HEK293 (cell line): ENCODE measurements around the gene PCYOX1L.
A peak's percentile ranks its signal among the peaks of the same experiment; 100 is the strongest.

Source experiments
- CTCF ChIA-PET: fragments of 350-600 bp; formaldehyde crosslinking; extraction: SDS; loops from one replicate; lab custom pipeline; 2021; ENCODE audit warnings: antibody characterized with exemption; lab: Yijun Ruan, JAX
- POLR2A ChIA-PET: fragments of 300-600 bp; formaldehyde crosslinking; extraction: SDS; loops from one replicate; lab custom pipeline; 2020; ENCODE audit warnings: antibody characterized with exemption, inconsistent platforms; lab: Yijun Ruan, JAX
- H3K27ac ChIP-seq: fragments of 200-500 bp; sonication (Bioruptor generic); 2 replicates; pipeline ENCODE4 v1.5.1; 2014; ENCODE audit warnings: low read depth, low read length, control low read depth, inconsistent platforms; ENCODE audit errors: extremely low read depth
- H3K36me3 ChIP-seq, 2 experiments: fragments of 200-500 bp in 1 of 2; sonication (Bioruptor generic) in 1 of 2; 1 replicate in 1 of 2; 2 replicates in 1 of 2; pipeline ENCODE4 v1.5.1; 2014 to 2017; ENCODE audit warnings: inconsistent platforms in 2 of 2, low read length in 2 of 2; ENCODE audit not compliant: control insufficient read depth in 2 of 2, insufficient read depth in 1 of 2
- H3K4me1 ChIP-seq: fragments of 200-500 bp; sonication (Bioruptor generic); 2 replicates; pipeline ENCODE4 v1.5.1; 2014; ENCODE audit warnings: mild to moderate bottlenecking, low read length, inconsistent platforms; ENCODE audit not compliant: control insufficient read depth, insufficient read depth
- H3K4me3 ChIP-seq: 2 replicates; pipeline ENCODE4 v1.5.1; 2011; ENCODE audit warnings: low read depth, mild to moderate bottlenecking, control low read depth, low read length, moderate library complexity
- H3K9me3 ChIP-seq: fragments of 200-500 bp; sonication (Bioruptor generic); 2 replicates; pipeline ENCODE4 v1.5.1; 2014; ENCODE audit warnings: low read depth, low read length, inconsistent platforms; ENCODE audit not compliant: control insufficient read depth, insufficient read depth
- BCL11A ChIP-seq: fragments of 450-650 bp; formaldehyde crosslinking; IDR thresholded peaks from 2 replicates; pipeline ENCODE4 v1.5.1; 2016; ENCODE audit warnings: low read depth, missing biosample characterization, missing genetic modification characterization
- GLI4 ChIP-seq: fragments of 450-650 bp; formaldehyde crosslinking; IDR thresholded peaks from 2 replicates; pipeline ENCODE4 v1.5.1; 2016; ENCODE audit warnings: missing biosample characterization, missing genetic modification characterization
- KLF7 ChIP-seq: fragments of 450-650 bp; formaldehyde crosslinking; IDR thresholded peaks from 2 replicates; pipeline ENCODE4 v1.5.1; 2016; ENCODE audit warnings: missing biosample characterization, missing genetic modification characterization, borderline replicate concordance
- MZF1 ChIP-seq: fragments of 450-650 bp; formaldehyde crosslinking; IDR thresholded peaks from 2 replicates; pipeline ENCODE4 v1.5.1; 2017; ENCODE audit warnings: missing biosample characterization, missing genetic modification characterization, borderline replicate concordance
- PATZ1 ChIP-seq: fragments of 450-650 bp; formaldehyde crosslinking; IDR thresholded peaks from 2 replicates; pipeline ENCODE4 v1.5.1; 2016; ENCODE audit warnings: missing biosample characterization, missing genetic modification characterization
- SCRT1 ChIP-seq: fragments of 450-650 bp; formaldehyde crosslinking; IDR thresholded peaks from 2 replicates; pipeline ENCODE4 v1.5.1; 2016; ENCODE audit warnings: missing biosample characterization, missing genetic modification characterization, borderline replicate concordance
- SCRT2 ChIP-seq: fragments of 450-650 bp; formaldehyde crosslinking; IDR thresholded peaks from 2 replicates; pipeline ENCODE4 v1.5.1; 2016; ENCODE audit warnings: missing biosample characterization, missing genetic modification characterization
- SETDB1 ChIP-seq: IDR thresholded peaks from one replicate; pipeline ENCODE4 v1.6.1; 2017; ENCODE audit warnings: mild to moderate bottlenecking, low read length, moderate library complexity, mixed read lengths; ENCODE audit not compliant: insufficient read length
- SP7 ChIP-seq: fragments of 450-650 bp; formaldehyde crosslinking; IDR thresholded peaks from 2 replicates; pipeline ENCODE4 v1.5.1; 2016; ENCODE audit warnings: missing biosample characterization, missing genetic modification characterization
- ZBTB44 ChIP-seq: fragments of 450-650 bp; IDR thresholded peaks from 2 replicates; pipeline ENCODE4 v1.5.1; 2018; ENCODE audit warnings: missing biosample characterization, mild to moderate bottlenecking, missing genetic modification characterization
- ZBTB48 ChIP-seq: fragments of 450-650 bp; formaldehyde crosslinking; IDR thresholded peaks from 2 replicates; pipeline ENCODE4 v1.5.1; 2016; ENCODE audit warnings: missing biosample characterization, missing genetic modification characterization
- ZNF121 ChIP-seq: fragments of 450-650 bp; formaldehyde crosslinking; IDR thresholded peaks from 2 replicates; pipeline ENCODE4 v1.5.1; 2016; ENCODE audit warnings: missing biosample characterization, missing genetic modification characterization
- ZNF132 ChIP-seq: fragments of 450-650 bp; formaldehyde crosslinking; IDR thresholded peaks from 2 replicates; pipeline ENCODE4 v1.5.1; 2017; ENCODE audit warnings: missing biosample characterization, missing genetic modification characterization, borderline replicate concordance
- ZNF148 ChIP-seq: fragments of 450-650 bp; formaldehyde crosslinking; IDR thresholded peaks from 2 replicates; pipeline ENCODE4 v1.5.0; 2017; ENCODE audit warnings: missing biosample characterization, missing genetic modification characterization, borderline replicate concordance
- ZNF23 ChIP-seq: fragments of 450-650 bp; formaldehyde crosslinking; IDR thresholded peaks from 2 replicates; pipeline ENCODE4 v1.5.1; 2016; ENCODE audit warnings: missing biosample characterization, missing genetic modification characterization, borderline replicate concordance
- ZNF292 ChIP-seq: fragments of 450-650 bp; formaldehyde crosslinking; IDR thresholded peaks from 2 replicates; pipeline ENCODE4 v1.5.1; 2016; ENCODE audit warnings: low read depth, missing biosample characterization, missing genetic modification characterization, borderline replicate concordance
- ZNF366 ChIP-seq: fragments of 450-650 bp; formaldehyde crosslinking; conservative IDR thresholded peaks from 2 replicates; pipeline ENCODE4 v1.5.1; 2016; ENCODE audit warnings: missing biosample characterization, missing genetic modification characterization
- ZNF561 ChIP-seq: fragments of 450-650 bp; IDR thresholded peaks from 2 replicates; pipeline ENCODE4 v1.5.1; 2018; ENCODE audit warnings: missing biosample characterization, missing genetic modification characterization, borderline replicate concordance
- ZNF600 ChIP-seq: fragments of 450-650 bp; formaldehyde crosslinking; IDR thresholded peaks from 2 replicates; pipeline ENCODE4 v1.5.1; 2016; ENCODE audit warnings: missing biosample characterization, missing genetic modification characterization
- ZNF610 ChIP-seq: fragments of 450-650 bp; formaldehyde crosslinking; IDR thresholded peaks from 2 replicates; pipeline ENCODE4 v1.5.1; 2016; ENCODE audit warnings: missing biosample characterization, missing genetic modification characterization, borderline replicate concordance
- ZNF658 ChIP-seq: fragments of 450-650 bp; formaldehyde crosslinking; IDR thresholded peaks from 2 replicates; pipeline ENCODE4; 2016; ENCODE audit warnings: missing biosample characterization, missing genetic modification characterization
- ZNF768 ChIP-seq: fragments of 450-650 bp; formaldehyde crosslinking; IDR thresholded peaks from 2 replicates; pipeline ENCODE4 v1.5.1; 2018; ENCODE audit warnings: missing biosample characterization, mild to moderate bottlenecking, missing genetic modification characterization
- ZNF843 ChIP-seq: fragments of 450-650 bp; formaldehyde crosslinking; IDR thresholded peaks from 2 replicates; pipeline ENCODE4 v1.5.1; 2016; ENCODE audit warnings: missing biosample characterization, missing genetic modification characterization
- ZSCAN23 ChIP-seq: fragments of 450-650 bp; formaldehyde crosslinking; IDR thresholded peaks from 2 replicates; pipeline ENCODE4 v1.5.1; 2016; ENCODE audit warnings: missing biosample characterization, missing genetic modification characterization
- TF ChIP-seq, protein P1 (sequence below): IDR thresholded peaks from 2 replicates; pipeline ENCODE4 v1.6.1; 2011; ENCODE audit warnings: mild to moderate bottlenecking, low read depth, low read length, borderline replicate concordance
- TF ChIP-seq, protein P2 (sequence below): sonication (generic); formaldehyde crosslinking; IDR thresholded peaks from 2 replicates; pipeline ENCODE4 v1.8.1; 2022; ENCODE audit warnings: mild to moderate bottlenecking, moderate library complexity, missing genetic modification reagents

The PCYOX1L gene

DNA sequence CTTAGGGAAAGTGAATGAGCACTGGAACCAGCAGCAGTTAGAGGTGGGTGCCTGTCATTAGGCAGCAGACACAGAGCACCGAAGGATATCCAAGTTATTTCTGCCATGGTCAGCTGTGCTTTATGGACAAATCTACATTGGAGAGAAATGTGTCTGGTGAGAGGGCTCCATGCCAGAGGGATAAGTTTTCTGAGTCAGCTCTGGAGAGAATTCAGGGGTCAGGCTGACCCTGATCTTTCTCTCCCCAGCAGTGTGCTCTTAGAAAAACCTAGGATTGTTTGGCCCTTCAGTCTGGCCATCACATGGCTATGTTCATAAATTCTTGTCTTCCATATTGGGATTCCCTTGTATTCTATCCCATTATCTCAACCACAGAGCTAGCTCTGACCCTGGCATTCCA is 30.1 kb downstream of the PCYOX1L start (continued):
- TF ChIP-seq ZNF148 (tag by site-specific recombination) (no peak), ZNF23 (tag by site-specific recombination) (no peak), PATZ1 (tag by site-specific recombination) (no peak), BCL11A (tag by site-specific recombination) (no peak), ZSCAN23 (tag by site-specific recombination) (no peak)

DNA sequence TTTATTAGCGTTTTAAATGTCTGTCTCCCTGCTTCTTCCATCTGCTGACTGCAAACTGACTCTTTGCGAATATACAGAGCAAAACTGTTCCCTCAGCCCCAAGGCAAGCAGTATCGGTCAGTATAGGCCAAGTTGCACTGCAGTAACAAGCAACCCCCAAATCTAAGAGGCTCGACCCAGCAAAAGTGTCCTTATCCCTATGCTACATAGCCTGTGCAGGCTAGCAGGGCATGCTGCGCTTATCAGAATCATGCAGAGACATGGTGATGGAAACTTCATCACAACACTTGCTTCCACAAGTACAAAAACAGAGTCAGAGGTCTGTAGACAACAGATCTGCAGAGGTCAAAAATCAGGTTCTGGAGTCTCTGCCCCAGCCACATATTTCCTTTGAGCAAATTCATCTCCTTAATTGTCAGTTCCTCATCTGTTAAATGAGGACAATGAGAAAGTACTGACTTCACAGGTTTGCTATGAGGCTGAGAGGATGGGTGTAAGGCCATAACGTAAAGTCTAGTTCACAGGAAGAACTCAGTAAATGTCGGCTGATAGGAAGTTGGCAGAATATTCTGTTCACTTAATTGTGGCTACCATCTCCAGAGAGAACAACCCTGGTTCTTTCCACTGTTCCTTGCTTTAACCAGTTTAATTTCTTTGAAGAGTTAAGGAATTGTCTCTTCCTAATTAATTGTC is 30.8 kb downstream of the PCYOX1L start:
- ChIA-PET CTCF (interaction anchor here (1.0 to 11.8 kb wide), 4 partner anchors 15 to 176 kb away, joined by 4 to 205 read pairs (median 38); no protein-coding TSS in a partner anchor), POLR2A (no interaction called here)
- no peak overlapping the region for H3K27ac ChIP-seq

GRCh38 chr5:149389552-149390495 is 32.0 kb downstream of the PCYOX1L start:
- no peaks in the 10 kb centered on the region for H3K36me3 ChIP-seq
- no peak overlapping the region for H3K27ac ChIP-seq
- H3K4me3 ChIP-seq: no peak overlapping the region
- H3K9me3 ChIP-seq: no peaks in the 10 kb centered on the region
- ChIA-PET POLR2A (no interaction called here), CTCF (interaction anchor here (0.6 to 11.8 kb wide), 10 partner anchors 8 to 1001 kb away, joined by 3 to 205 read pairs (median 3); no protein-coding TSS in a partner anchor)
- H3K4me1 ChIP-seq: no peaks in the 10 kb centered on the region
- peak; percentile 75 for TF ChIP-seq SCRT2 (tag by site-specific recombination)
- no peak for TF ChIP-seq KLF7 (tag by site-specific recombination)
- no peak for TF ChIP-seq GLI4 (tag by site-specific recombination)
- TF ChIP-seq ZBTB44 (tag by site-specific recombination): no peak
- no peak for TF ChIP-seq ZNF292
- no peak for TF ChIP-seq ZNF561 (tag by site-specific recombination)
- no peak for TF ChIP-seq ZNF768 (tag by site-specific recombination)
- TF ChIP-seq SP7 (tag by site-specific recombination): peak; percentile 47
- TF ChIP-seq, protein P1, sequence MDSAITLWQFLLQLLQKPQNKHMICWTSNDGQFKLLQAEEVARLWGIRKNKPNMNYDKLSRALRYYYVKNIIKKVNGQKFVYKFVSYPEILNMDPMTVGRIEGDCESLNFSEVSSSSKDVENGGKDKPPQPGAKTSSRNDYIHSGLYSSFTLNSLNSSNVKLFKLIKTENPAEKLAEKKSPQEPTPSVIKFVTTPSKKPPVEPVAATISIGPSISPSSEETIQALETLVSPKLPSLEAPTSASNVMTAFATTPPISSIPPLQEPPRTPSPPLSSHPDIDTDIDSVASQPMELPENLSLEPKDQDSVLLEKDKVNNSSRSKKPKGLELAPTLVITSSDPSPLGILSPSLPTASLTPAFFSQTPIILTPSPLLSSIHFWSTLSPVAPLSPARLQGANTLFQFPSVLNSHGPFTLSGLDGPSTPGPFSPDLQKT: no peak
- no peak for TF ChIP-seq ZNF366 (tag by site-specific recombination)
- no peak for TF ChIP-seq ZNF121 (tag by site-specific recombination)
- TF ChIP-seq MZF1 (tag by site-specific recombination): peak; percentile 44; the same call in 1 of the 2 replicates
- TF ChIP-seq, protein P2, sequence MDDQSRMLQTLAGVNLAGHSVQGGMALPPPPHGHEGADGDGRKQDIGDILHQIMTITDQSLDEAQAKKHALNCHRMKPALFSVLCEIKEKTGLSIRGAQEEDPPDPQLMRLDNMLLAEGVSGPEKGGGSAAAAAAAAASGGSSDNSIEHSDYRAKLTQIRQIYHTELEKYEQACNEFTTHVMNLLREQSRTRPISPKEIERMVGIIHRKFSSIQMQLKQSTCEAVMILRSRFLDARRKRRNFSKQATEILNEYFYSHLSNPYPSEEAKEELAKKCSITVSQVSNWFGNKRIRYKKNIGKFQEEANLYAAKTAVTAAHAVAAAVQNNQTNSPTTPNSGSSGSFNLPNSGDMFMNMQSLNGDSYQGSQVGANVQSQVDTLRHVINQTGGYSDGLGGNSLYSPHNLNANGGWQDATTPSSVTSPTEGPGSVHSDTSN (CRISPR knock-in tag): no peak
- 0 out of 2 replicates have a peak, but pooled peaks have one; percentile 35 for TF ChIP-seq SCRT1 (tag by site-specific recombination)

More for the DNA sequence above, 30.8 kb downstream of the PCYOX1L start:
- Histone ChIP-seq H3K36me3 (no peaks in the 10 kb centered on the region), H3K4me3 (no peak overlapping the region), H3K9me3 (no peaks in the 10 kb centered on the region), H3K4me1 (no peaks in the 10 kb centered on the region)
- TF ChIP-seq ZNF132: no peak
- TF ChIP-seq ZBTB48 (tag by site-specific recombination): no peak
- peak; percentile 12 for TF ChIP-seq SETDB1
- TF ChIP-seq ZNF610 (tag by site-specific recombination): no peak
- no peak for TF ChIP-seq ZNF658 (tag by site-specific recombination)
- no peak for TF ChIP-seq ZNF600 (tag by site-specific recombination)
- no peak for TF ChIP-seq ZNF843 (tag by site-specific recombination)
